ENCODE results near the gene USP11. TPM values are rescaled to one million over a fixed set of nuclear protein-coding genes. Genes with fewer than 3 reads are reported as not detected.
A peak's percentile ranks its signal among the peaks of the same experiment; 100 is the strongest.

USP11 gene
- total and polyA plus RNA-seq, 2 of the 4 experiments (the other 2 are of a cell fraction) = 33.5 to 59.7 TPM

DNA sequence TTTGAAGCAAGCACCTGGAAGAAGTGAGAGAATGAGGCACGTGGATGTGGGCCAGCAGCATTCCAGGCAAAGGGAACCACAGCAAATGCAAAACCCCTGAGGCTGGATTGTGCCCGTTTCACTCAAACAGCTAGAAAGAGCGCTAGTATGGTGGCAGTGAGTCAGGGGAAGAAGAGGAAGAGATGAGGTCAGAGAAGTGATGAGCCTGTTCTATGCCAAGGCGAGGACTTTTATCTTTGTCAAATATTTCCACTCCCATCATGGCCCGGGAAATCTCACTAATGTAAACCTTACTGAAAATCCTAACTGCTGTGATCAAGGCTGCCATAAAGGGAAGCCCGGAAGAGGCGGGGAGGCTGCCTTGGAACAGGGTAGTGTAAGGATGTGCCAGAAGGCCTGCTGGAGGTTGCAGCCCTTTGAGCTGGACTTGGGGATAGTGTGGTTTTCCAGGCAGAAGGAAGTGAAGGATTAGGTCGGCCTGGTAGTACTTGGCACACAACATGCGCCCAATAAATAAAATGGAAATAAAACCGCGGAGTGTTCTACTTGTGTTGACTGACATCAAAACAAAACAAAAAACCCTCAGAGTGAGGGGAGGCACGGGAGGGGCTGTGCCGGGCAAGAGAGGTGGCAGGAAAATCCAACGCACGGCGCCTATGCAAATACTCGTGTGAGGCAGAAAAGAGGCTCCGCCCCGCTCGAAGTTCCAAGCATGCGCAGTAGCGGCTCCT, 15.5 kb upstream of the USP11 start:
- no peaks in the 10 kb centered on the region for H3K27me3 ChIP-seq (ENCODE audit: control insufficient read depth, insufficient read depth, low read length)
- H4K20me1 ChIP-seq (ENCODE audit: insufficient read depth, low read length) = peaks cover 86% of the 10 kb centered on the region
- peak overlapping the region; percentile 69 for H3K4me2 ChIP-seq (ENCODE audit: low read depth, low read length)
- peaks cover 26% of the 10 kb centered on the region for H3K9me1 ChIP-seq (ENCODE audit: insufficient read depth, low read length)
- H2AK5ac ChIP-seq (ENCODE audit: low read depth, low read length) = no peak overlapping the region; the same call in 1 of the 2 replicates
- peak overlapping the region; percentile 4 to 38; a peak in 1 of 4 replicates for H4K8ac ChIP-seq (ENCODE audit: low read depth in 2 of 2, low read length in 2 of 2)
- 0 out of 2 replicates have a peak overlapping the region, but pooled peaks have one; percentile 1 for H3K18ac ChIP-seq (ENCODE audit: low read depth, low read length)
- in situ Hi-C loops (cut with MboI; ENCODE audit: low sequenced_read_pairs) (loop anchor here (25.0 kb wide), 1 partner anchor 420 kb away; the partner anchor contains the start of gene CFP), intact Hi-C loops (cut with micrococcal nuclease) (loop anchor here (1.0 kb wide), 1 partner anchor 167 kb away; no protein-coding TSS in a partner anchor), dilution Hi-C loops (cut with HindIII; ENCODE audit: low sequenced_read_pairs, unreplicated experiment) (no loop called here)
- H3K14ac ChIP-seq (replicated peaks; ENCODE audit: low read depth, low read length) = peak overlapping the region; percentile 8; the same call in 1 of the 2 replicates
- peak overlapping the region; percentile 93 for H2AFZ ChIP-seq (replicated peaks; ENCODE audit: low read length, poor library complexity)
- peak overlapping the region; percentile 20; the same call in 1 of the 2 replicates for H4K91ac ChIP-seq (ENCODE audit: insufficient read depth, low read depth, low read length)
- H2BK5ac ChIP-seq (ENCODE audit: low read depth, low read length, poor library complexity, severe bottlenecking) = peak overlapping the region; percentile 64
- H3K56ac ChIP-seq (ENCODE audit: extremely low read depth, insufficient read depth, low read length) = peak overlapping the region; percentile 16; the same call in 1 of the 2 replicates
- WGBS, 2 experiments (ENCODE audit: extremely low coverage in 2 of 2, insufficient read length in 1 of 2) = 18% methylated on average over 3 of the region's 22 CpGs; no CpG with 5 or more reads in 1 of the 2 experiments
- H3K79me1 ChIP-seq (ENCODE audit: low read depth in 1 of 2, low read length in 2 of 2) = peaks cover 0 to 36% of the 10 kb centered on the region in 2 experiments; a peak in 2 of 4 replicates
- ATAC-seq (ENCODE audit: low read depth) (peak; percentile 3), DNase-seq (peak; percentile 62)
- peak overlapping the region; percentile 24; the same call in 1 of the 2 replicates for H4K5ac ChIP-seq (ENCODE audit: low read depth, low read length)
- H3K4me1 ChIP-seq (ENCODE audit: control insufficient read depth, insufficient read depth, low read length) = peaks cover 10% of the 10 kb centered on the region; the same call in 1 of the 2 replicates
- peak overlapping the region; percentile 23 for H3K4me3 ChIP-seq (ENCODE audit: insufficient read depth, low read depth, low read length)
- H3K36me3 ChIP-seq (ENCODE audit: control insufficient read depth, insufficient read depth, low read length) = peaks cover 38% of the 10 kb centered on the region
- H2AK9ac ChIP-seq (replicated peaks; ENCODE audit: low read depth, low read length, poor library complexity) = peak overlapping the region; percentile 84
- CTCF ChIA-PET = no interaction called here
- peak overlapping the region; percentile 50 for H3K9ac ChIP-seq (ENCODE audit: low read depth, low read length)
- H3K4ac ChIP-seq (ENCODE audit: low read depth, low read length) = peak overlapping the region; percentile 57
- BruUV-seq (replicated peaks) = no TSS peak
- POLR2A ChIA-PET (ENCODE audit: unreplicated experiment) = interaction anchor here (1.1 kb wide), 1 partner anchor 16 kb away, joined by 4 read pairs; no protein-coding TSS in a partner anchor
- no peak overlapping the region for H2BK15ac ChIP-seq (ENCODE audit: low read depth, low read length)
- no peaks in the 10 kb centered on the region for H3K9me3 ChIP-seq (ENCODE audit: control insufficient read depth, insufficient read depth, low read length)
- peak overlapping the region; percentile 58 for H3K27ac ChIP-seq (ENCODE audit: insufficient read depth, low read length)
- H3K23ac ChIP-seq (ENCODE audit: low read depth, low read length) = peak overlapping the region; percentile 71; the same call in 1 of the 2 replicates
- H2BK20ac ChIP-seq (ENCODE audit: low read depth, low read length) = no peak overlapping the region
- H2BK120ac ChIP-seq (ENCODE audit: low read depth, low read length) = no peak overlapping the region
- TF ChIP-seq, protein P1, sequence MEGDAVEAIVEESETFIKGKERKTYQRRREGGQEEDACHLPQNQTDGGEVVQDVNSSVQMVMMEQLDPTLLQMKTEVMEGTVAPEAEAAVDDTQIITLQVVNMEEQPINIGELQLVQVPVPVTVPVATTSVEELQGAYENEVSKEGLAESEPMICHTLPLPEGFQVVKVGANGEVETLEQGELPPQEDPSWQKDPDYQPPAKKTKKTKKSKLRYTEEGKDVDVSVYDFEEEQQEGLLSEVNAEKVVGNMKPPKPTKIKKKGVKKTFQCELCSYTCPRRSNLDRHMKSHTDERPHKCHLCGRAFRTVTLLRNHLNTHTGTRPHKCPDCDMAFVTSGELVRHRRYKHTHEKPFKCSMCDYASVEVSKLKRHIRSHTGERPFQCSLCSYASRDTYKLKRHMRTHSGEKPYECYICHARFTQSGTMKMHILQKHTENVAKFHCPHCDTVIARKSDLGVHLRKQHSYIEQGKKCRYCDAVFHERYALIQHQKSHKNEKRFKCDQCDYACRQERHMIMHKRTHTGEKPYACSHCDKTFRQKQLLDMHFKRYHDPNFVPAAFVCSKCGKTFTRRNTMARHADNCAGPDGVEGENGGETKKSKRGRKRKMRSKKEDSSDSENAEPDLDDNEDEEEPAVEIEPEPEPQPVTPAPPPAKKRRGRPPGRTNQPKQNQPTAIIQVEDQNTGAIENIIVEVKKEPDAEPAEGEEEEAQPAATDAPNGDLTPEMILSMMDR (conservative IDR thresholded peaks at IDR 0.05; ENCODE audit: low read depth, low read length) = no peak
- no peak for TF ChIP-seq MXI1 (IDR thresholded peaks at IDR 0.05; ENCODE audit: borderline replicate concordance, low read depth, low read length)
- no peak for TF ChIP-seq RCOR1 (IDR thresholded peaks at IDR 0.05; ENCODE audit: insufficient replicate concordance, low read length)
- no peak for TF ChIP-seq MAZ (IDR thresholded peaks at IDR 0.05; ENCODE audit: borderline replicate concordance, low read depth, low read length)
- TF ChIP-seq NFE2L2 (IDR thresholded peaks at IDR 0.05; ENCODE audit: low read depth, low read length) = no peak
- TF ChIP-seq SMC3 (IDR thresholded peaks at IDR 0.05; ENCODE audit: low read depth, low read length) = no peak

All from IMR-90 (cell line).